ENCODE measurements around the gene ZFP91. TPM values are rescaled to one million over a fixed set of nuclear protein-coding genes. Genes with fewer than 3 reads are reported as not detected.

ZFP91 gene
- total RNA-seq, 1 donor from 2014 or later, result 38.6 TPM

DNA sequence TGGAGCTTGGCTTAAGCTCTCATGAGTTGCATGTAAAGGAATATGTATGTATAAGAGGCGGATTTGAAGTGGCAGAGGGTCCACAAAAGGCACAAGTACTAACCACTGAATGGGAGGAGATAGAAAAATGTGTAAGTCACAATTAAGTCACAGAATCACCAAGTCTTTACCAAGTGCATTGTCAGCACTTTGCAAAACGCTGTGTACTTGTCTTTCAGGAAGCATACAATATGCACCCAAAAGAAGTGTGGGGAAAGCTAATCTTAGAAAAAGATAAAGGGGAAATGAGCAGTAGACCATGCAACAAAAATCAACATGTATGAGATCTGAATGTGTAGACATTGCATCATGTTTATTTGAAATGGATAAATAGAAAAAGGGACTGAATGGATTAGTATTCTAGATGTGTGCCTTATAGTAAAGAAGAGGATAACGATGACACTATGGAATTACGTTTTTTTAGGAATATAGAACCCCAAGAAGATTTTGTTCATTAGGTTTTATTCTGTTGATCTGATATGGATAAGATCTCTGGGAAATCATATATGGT, 48.1 kb downstream of the ZFP91 start:
- H3K27me3 ChIP-seq (ENCODE audit: control insufficient read depth, insufficient read depth, low read length), result no peaks in the 10 kb centered on the region
- TF ChIP-seq, protein P1, sequence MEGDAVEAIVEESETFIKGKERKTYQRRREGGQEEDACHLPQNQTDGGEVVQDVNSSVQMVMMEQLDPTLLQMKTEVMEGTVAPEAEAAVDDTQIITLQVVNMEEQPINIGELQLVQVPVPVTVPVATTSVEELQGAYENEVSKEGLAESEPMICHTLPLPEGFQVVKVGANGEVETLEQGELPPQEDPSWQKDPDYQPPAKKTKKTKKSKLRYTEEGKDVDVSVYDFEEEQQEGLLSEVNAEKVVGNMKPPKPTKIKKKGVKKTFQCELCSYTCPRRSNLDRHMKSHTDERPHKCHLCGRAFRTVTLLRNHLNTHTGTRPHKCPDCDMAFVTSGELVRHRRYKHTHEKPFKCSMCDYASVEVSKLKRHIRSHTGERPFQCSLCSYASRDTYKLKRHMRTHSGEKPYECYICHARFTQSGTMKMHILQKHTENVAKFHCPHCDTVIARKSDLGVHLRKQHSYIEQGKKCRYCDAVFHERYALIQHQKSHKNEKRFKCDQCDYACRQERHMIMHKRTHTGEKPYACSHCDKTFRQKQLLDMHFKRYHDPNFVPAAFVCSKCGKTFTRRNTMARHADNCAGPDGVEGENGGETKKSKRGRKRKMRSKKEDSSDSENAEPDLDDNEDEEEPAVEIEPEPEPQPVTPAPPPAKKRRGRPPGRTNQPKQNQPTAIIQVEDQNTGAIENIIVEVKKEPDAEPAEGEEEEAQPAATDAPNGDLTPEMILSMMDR (IDR thresholded peaks at IDR 0.05; ENCODE audit: insufficient read depth, low read length, poor library complexity, severe bottlenecking), result no peak
- H3K36me3 ChIP-seq (ENCODE audit: control insufficient read depth, insufficient read depth, low read length), result no peaks in the 10 kb centered on the region
- no peak for DNase-seq (ENCODE audit: low read depth)
- H3K4me3 ChIP-seq (ENCODE audit: low read depth, low read length), result no peak overlapping the region

DNA sequence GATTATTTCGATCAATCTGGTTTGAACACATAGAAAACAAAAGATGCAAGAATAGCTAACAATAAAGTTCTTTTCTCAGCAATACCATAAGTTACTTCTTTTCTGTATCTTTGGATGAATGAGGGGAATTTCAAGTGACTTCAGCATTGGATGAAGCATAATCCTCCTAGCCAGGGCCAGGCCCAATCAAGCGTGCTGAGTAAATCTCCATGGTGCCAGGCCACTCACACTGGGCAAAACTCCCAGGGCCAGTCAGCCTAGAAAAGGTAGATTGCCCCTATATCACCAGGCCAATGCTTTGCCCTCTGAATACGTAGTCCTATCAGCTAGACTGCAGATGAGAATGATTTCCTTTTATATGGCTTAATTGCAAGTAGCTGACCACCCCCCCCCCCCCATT, 49.6 kb downstream of the ZFP91 start:
- H3K27me3 ChIP-seq (ENCODE audit: control insufficient read depth, insufficient read depth, low read length), result no peaks in the 10 kb centered on the region
- DNase-seq (ENCODE audit: low read depth), result peak; percentile 23
- TF ChIP-seq, protein P1 (IDR thresholded peaks at IDR 0.05; ENCODE audit: insufficient read depth, low read length, poor library complexity, severe bottlenecking), result no peak
- H3K36me3 ChIP-seq (ENCODE audit: control insufficient read depth, insufficient read depth, low read length), result no peaks in the 10 kb centered on the region
- H3K4me3 ChIP-seq (ENCODE audit: low read depth, low read length), result no peak overlapping the region

DNA sequence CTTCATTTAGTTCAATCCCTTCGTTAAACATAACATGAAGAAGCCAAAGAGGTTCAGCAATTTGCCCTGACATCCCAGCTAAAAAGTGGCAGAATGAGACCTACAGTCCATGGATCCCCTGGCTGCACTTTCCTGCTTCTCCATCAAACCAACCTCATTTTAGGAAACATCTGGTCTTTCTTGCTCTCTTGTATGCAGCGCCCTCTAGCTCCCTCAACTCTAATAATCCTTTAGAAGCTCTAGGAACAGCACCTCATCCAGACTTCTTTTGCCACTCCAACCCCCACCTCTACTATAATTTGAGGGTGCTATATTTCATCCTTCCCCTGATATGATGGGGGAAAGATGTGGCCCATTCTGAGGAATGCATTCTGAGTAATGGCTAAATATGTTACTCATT, 51.0 kb downstream of the ZFP91 start:
- TF ChIP-seq, protein P1 (IDR thresholded peaks at IDR 0.05; ENCODE audit: insufficient read depth, low read length, poor library complexity, severe bottlenecking), result peak; percentile 59
- Histone ChIP-seq H3K27me3 (ENCODE audit: control insufficient read depth, insufficient read depth, low read length) (no peaks in the 10 kb centered on the region), H3K36me3 (ENCODE audit: control insufficient read depth, insufficient read depth, low read length) (no peaks in the 10 kb centered on the region), H3K4me3 (ENCODE audit: low read depth, low read length) (no peak overlapping the region)
- no peak for DNase-seq (ENCODE audit: low read depth)

DNA sequence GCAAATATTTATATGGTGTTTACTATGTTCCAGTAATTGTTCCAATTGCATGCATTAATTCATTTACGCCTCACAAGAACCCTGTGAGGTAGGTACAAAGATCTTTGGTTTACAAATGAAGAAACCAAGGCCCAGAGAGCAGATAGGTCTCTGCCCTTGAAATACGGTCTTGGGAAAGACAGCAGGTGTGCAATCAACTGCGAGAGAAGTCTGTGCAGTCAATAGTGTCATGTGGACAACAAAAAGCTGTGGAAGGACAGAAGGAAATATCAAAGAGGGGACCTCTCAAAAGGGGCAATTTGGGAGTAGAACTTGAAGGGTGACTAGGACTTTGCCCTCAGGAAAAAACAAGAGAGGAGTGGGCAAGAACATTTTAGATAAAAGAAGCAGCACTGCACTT, 52.5 kb downstream of the ZFP91 start:
- H3K4me3 ChIP-seq (ENCODE audit: low read depth, low read length), result no peak overlapping the region
- TF ChIP-seq, protein P1 (IDR thresholded peaks at IDR 0.05; ENCODE audit: insufficient read depth, low read length, poor library complexity, severe bottlenecking), result no peak
- DNase-seq (ENCODE audit: low read depth), result no peak
- H3K36me3 ChIP-seq (ENCODE audit: control insufficient read depth, insufficient read depth, low read length), result no peaks in the 10 kb centered on the region
- H3K27me3 ChIP-seq (ENCODE audit: control insufficient read depth, insufficient read depth, low read length), result no peaks in the 10 kb centered on the region

DNA sequence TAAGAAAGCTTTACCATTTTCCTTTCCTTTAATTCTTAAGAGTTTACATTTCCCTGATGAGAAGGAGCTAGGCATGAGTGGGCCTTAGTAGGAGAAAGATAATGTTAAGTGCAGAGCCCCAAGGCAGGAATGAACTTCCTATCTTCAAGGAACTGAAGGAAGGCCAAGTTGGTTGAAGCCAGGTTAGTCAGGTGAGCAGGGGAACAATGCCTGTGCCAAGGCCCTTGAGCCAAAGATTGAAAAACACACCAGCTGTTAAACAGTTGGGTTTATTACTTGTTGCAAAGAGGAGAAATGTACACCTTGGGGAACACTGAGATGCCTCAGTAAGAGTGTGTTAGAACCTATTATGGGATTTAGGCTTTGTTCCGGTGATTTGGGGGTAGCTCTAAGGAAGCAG, 53.6 kb downstream of the ZFP91 start:
- Histone ChIP-seq H3K4me3 (ENCODE audit: low read depth, low read length) (no peak overlapping the region), H3K36me3 (ENCODE audit: control insufficient read depth, insufficient read depth, low read length) (no peaks in the 10 kb centered on the region), H3K27me3 (ENCODE audit: control insufficient read depth, insufficient read depth, low read length) (no peaks in the 10 kb centered on the region)
- TF ChIP-seq, protein P1 (IDR thresholded peaks at IDR 0.05; ENCODE audit: insufficient read depth, low read length, poor library complexity, severe bottlenecking), result no peak
- DNase-seq (ENCODE audit: low read depth), result no peak

DNA sequence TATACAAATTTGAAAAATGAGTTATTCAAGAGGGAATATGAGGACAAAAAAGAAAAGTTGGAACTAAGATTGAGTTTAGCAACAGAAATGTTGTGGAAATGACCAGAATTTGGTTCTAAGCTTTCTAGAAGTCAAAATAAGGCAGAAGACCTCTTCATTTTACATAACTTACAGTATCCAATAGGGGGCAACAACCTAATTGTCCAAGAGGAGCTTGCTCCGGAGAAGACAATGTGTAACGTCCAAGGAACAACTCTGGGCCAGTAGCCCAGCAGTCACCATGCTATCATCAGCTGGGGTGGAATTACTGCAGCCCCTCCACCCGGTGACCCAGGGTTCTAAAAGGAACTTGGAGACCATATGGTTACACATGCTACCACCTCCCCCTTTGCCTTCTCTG, 57.7 kb downstream of the ZFP91 start:
- Histone ChIP-seq H3K27me3 (ENCODE audit: control insufficient read depth, insufficient read depth, low read length) (no peaks in the 10 kb centered on the region), H3K4me3 (ENCODE audit: low read depth, low read length) (no peak overlapping the region), H3K36me3 (ENCODE audit: control insufficient read depth, insufficient read depth, low read length) (no peaks in the 10 kb centered on the region)
- DNase-seq (ENCODE audit: low read depth), result no peak
- TF ChIP-seq, protein P1 (IDR thresholded peaks at IDR 0.05; ENCODE audit: insufficient read depth, low read length, poor library complexity, severe bottlenecking), result no peak

Data from kidney epithelial cell (primary cell).